ENCODE measurements around the gene PDK4.
"Not testable (repeated sequence)": the region's sequence is repeated elsewhere in the genome, so short reads cannot be mapped to it uniquely, and the experiment has no call there.

PDK4 gene

GRCh38 chr7:95619517-95619916 lies 23.2 kb upstream of the PDK4 start:
- Mint-ChIP-seq H3K27me3 (no peaks in the 10 kb centered on the region), H3K27ac (no peak overlapping the region), H3K9me3 (peaks cover 0 to 11% of the 10 kb centered on the region in 2 donors), H3K4me3 (no peak overlapping the region), H3K36me3 (ENCODE audit: insufficient read depth) (no peaks in the 10 kb centered on the region), H3K4me1 (ENCODE audit: low read depth in 2 of 2) (no peaks in the 10 kb centered on the region)
- DNase-seq: no peak
- ATAC-seq (replicated peaks): no peak

- H3K9me3 Mint-ChIP-seq: peaks cover 0 to 24% of the 10 kb centered on the region in 2 donors
- H3K36me3 Mint-ChIP-seq (ENCODE audit: insufficient read depth): no peaks in the 10 kb centered on the region
- no peaks in the 10 kb centered on the region for H3K4me1 Mint-ChIP-seq (ENCODE audit: low read depth in 2 of 2)
- DNase-seq (no peak), ATAC-seq (replicated peaks) (no peak)
- H3K27ac Mint-ChIP-seq: no peak overlapping the region
- no peak overlapping the region for H3K4me3 Mint-ChIP-seq
- peaks cover 5 to 6% of the 10 kb centered on the region in 2 donors for H3K27me3 Mint-ChIP-seq
These were observed 18.2 kb upstream of the PDK4 start for GRCh38 chr7:95614442-95614940.

- ATAC-seq (replicated peaks): no peak
- H3K4me1 Mint-ChIP-seq (ENCODE audit: low read depth in 2 of 2): no peaks in the 10 kb centered on the region
- H3K27ac Mint-ChIP-seq: no peak overlapping the region
- H3K9me3 Mint-ChIP-seq: peaks cover under 1 to 24% of the 10 kb centered on the region in 2 donors
- H3K36me3 Mint-ChIP-seq (ENCODE audit: insufficient read depth): no peaks in the 10 kb centered on the region
- H3K4me3 Mint-ChIP-seq: no peak overlapping the region
- no peak for DNase-seq
- peaks cover 5 to 6% of the 10 kb centered on the region in 2 donors for H3K27me3 Mint-ChIP-seq
These were observed 14.9 kb upstream of the PDK4 start for GRCh38 chr7:95611224-95611623.

- H3K9me3 Mint-ChIP-seq: peaks cover 3 to 12% of the 10 kb centered on the region in 2 donors
- DNase-seq (no peak), ATAC-seq (replicated peaks) (no peak)
- H3K27me3 Mint-ChIP-seq: peaks cover 5 to 6% of the 10 kb centered on the region in 2 donors
- H3K27ac Mint-ChIP-seq: no peak overlapping the region
- no peaks in the 10 kb centered on the region for H3K36me3 Mint-ChIP-seq (ENCODE audit: insufficient read depth)
- H3K4me1 Mint-ChIP-seq (ENCODE audit: low read depth in 2 of 2): no peaks in the 10 kb centered on the region
- H3K4me3 Mint-ChIP-seq: no peak overlapping the region
These were observed 13.1 kb upstream of the PDK4 start for GRCh38 chr7:95609277-95609971.

GRCh38 chr7:95608359-95609173 lies 12.2 kb upstream of the PDK4 start:
- H3K27me3 Mint-ChIP-seq: peaks cover 5 to 6% of the 10 kb centered on the region in 2 donors
- ATAC-seq (replicated peaks) (peak; percentile 31), DNase-seq (no peak)
- no peaks in the 10 kb centered on the region for H3K4me1 Mint-ChIP-seq (ENCODE audit: low read depth in 2 of 2)
- H3K27ac Mint-ChIP-seq: no peak overlapping the region
- H3K4me3 Mint-ChIP-seq: no peak overlapping the region
- peaks cover 3 to 4% of the 10 kb centered on the region in 2 donors for H3K9me3 Mint-ChIP-seq
- no peaks in the 10 kb centered on the region for H3K36me3 Mint-ChIP-seq (ENCODE audit: insufficient read depth)

- peaks cover 5 to 6% of the 10 kb centered on the region in 2 donors for H3K27me3 Mint-ChIP-seq
- H3K36me3 Mint-ChIP-seq (ENCODE audit: insufficient read depth): no peaks in the 10 kb centered on the region
- ATAC-seq (replicated peaks) (no peak), DNase-seq (no peak)
- H3K27ac Mint-ChIP-seq: no peak overlapping the region
- H3K9me3 Mint-ChIP-seq: peaks cover 0 to 3% of the 10 kb centered on the region in 2 donors
- no peak overlapping the region for H3K4me3 Mint-ChIP-seq
- H3K4me1 Mint-ChIP-seq (ENCODE audit: low read depth in 2 of 2): no peaks in the 10 kb centered on the region
These were observed 11.2 kb upstream of the PDK4 start for GRCh38 chr7:95607561-95607960.

GRCh38 chr7:95605275-95605674 lies 9.0 kb upstream of the PDK4 start:
- no peak overlapping the region for H3K27ac Mint-ChIP-seq
- no peaks in the 10 kb centered on the region for H3K4me1 Mint-ChIP-seq (ENCODE audit: low read depth in 2 of 2)
- no peaks in the 10 kb centered on the region for H3K27me3 Mint-ChIP-seq
- H3K4me3 Mint-ChIP-seq: no peak overlapping the region
- no peaks in the 10 kb centered on the region for H3K36me3 Mint-ChIP-seq (ENCODE audit: insufficient read depth)
- peaks cover 0 to 3% of the 10 kb centered on the region in 2 donors for H3K9me3 Mint-ChIP-seq
- ATAC-seq (replicated peaks) (no peak), DNase-seq (no peak)

GRCh38 chr7:95604811-95605210 lies 8.5 kb upstream of the PDK4 start:
- H3K27ac Mint-ChIP-seq; H3K4me3 Mint-ChIP-seq; ATAC-seq (replicated peaks); H3K9me3 Mint-ChIP-seq; H3K4me1 Mint-ChIP-seq (ENCODE audit: low read depth in 2 of 2); DNase-seq; H3K27me3 Mint-ChIP-seq; H3K36me3 Mint-ChIP-seq (ENCODE audit: insufficient read depth): not testable (repeated sequence)

- ATAC-seq (replicated peaks); H3K9me3 Mint-ChIP-seq; H3K4me3 Mint-ChIP-seq; H3K27ac Mint-ChIP-seq; H3K4me1 Mint-ChIP-seq (ENCODE audit: low read depth in 2 of 2); H3K36me3 Mint-ChIP-seq (ENCODE audit: insufficient read depth); DNase-seq; H3K27me3 Mint-ChIP-seq: not testable (repeated sequence)
These were observed 8.1 kb upstream of the PDK4 start for GRCh38 chr7:95604397-95604796.

- ATAC-seq (replicated peaks): no peak
- Mint-ChIP-seq H3K4me3 (no peak overlapping the region), H3K27ac (no peak overlapping the region)
These were observed 6.1 kb upstream of the PDK4 start for GRCh38 chr7:95602421-95602820.

GRCh38 chr7:95601316-95601715 lies 5.0 kb upstream of the PDK4 start:
- DNase-seq (no peak), ATAC-seq (replicated peaks) (no peak)
- Mint-ChIP-seq H3K9me3 (peaks cover 0 to 3% of the 10 kb centered on the region in 2 donors), H3K4me3 (no peak overlapping the region), H3K4me1 (ENCODE audit: low read depth in 2 of 2) (no peaks in the 10 kb centered on the region), H3K27me3 (peaks cover 6 to 15% of the 10 kb centered on the region in 2 donors), H3K27ac (no peak overlapping the region), H3K36me3 (ENCODE audit: insufficient read depth) (no peaks in the 10 kb centered on the region)

More at GRCh38 chr7:95602421-95602820, 6.1 kb upstream of the PDK4 start:
- no peaks in the 10 kb centered on the region for H3K4me1 Mint-ChIP-seq (ENCODE audit: low read depth in 2 of 2)
- no peak for DNase-seq
- H3K27me3 Mint-ChIP-seq: peaks cover 6 to 9% of the 10 kb centered on the region in 2 donors
- H3K9me3 Mint-ChIP-seq: peaks cover 0 to 3% of the 10 kb centered on the region in 2 donors
- no peaks in the 10 kb centered on the region for H3K36me3 Mint-ChIP-seq (ENCODE audit: insufficient read depth)

GRCh38 chr7:95599069-95599468 lies 2.8 kb upstream of the PDK4 start:
- Mint-ChIP-seq H3K4me3 (no peak overlapping the region), H3K36me3 (ENCODE audit: insufficient read depth) (no peaks in the 10 kb centered on the region), H3K9me3 (peaks cover 0 to 2% of the 10 kb centered on the region in 2 donors), H3K27me3 (peaks cover 14 to 27% of the 10 kb centered on the region in 2 donors), H3K27ac (no peak overlapping the region), H3K4me1 (ENCODE audit: low read depth in 2 of 2) (no peaks in the 10 kb centered on the region)
- DNase-seq: no peak
- ATAC-seq (replicated peaks): no peak

- peaks cover 14 to 27% of the 10 kb centered on the region in 2 donors for H3K27me3 Mint-ChIP-seq
- DNase-seq (no peak), ATAC-seq (replicated peaks) (no peak)
- no peaks in the 10 kb centered on the region for H3K36me3 Mint-ChIP-seq (ENCODE audit: insufficient read depth)
- peaks cover 0 to 2% of the 10 kb centered on the region in 2 donors for H3K9me3 Mint-ChIP-seq
- no peak overlapping the region for H3K27ac Mint-ChIP-seq
- no peak overlapping the region for H3K4me3 Mint-ChIP-seq
- H3K4me1 Mint-ChIP-seq (ENCODE audit: low read depth in 2 of 2): no peaks in the 10 kb centered on the region
These were observed 2.2 kb upstream of the PDK4 start for GRCh38 chr7:95598511-95598910.
